MM.1S (cell line): ENCODE results near the gene LPCAT2.

Source experiments
- DNase-seq: peaks from one replicate; pipeline ENCODE4 v3.0.0-alpha.2; 2015
- H2AFZ ChIP-seq: fragments of 300-600 bp; sonication (generic); 2 replicates; pipeline ENCODE4 v1.6.0; 2016; ENCODE audit warnings: antibody characterized with exemption, low read length
- H3F3A ChIP-seq: fragments of 300-600 bp; sonication (generic); 2 replicates; pipeline ENCODE4 v1.6.1; 2016; ENCODE audit warnings: mild to moderate bottlenecking, antibody characterized with exemption, low read length, moderate library complexity, mixed read lengths; ENCODE audit not compliant: insufficient read depth
- H3K27ac ChIP-seq: fragments of 300-600 bp; sonication (generic); 2 replicates; pipeline ENCODE4 v1.5.1; 2016; ENCODE audit warnings: mild to moderate bottlenecking, low read length
- H3K27me3 ChIP-seq: fragments of 300-600 bp; sonication (generic); replicated peaks from 2 replicates; pipeline ENCODE4 v1.6.0; 2016; ENCODE audit warnings: low read length; ENCODE audit not compliant: insufficient read depth
- H3K36me3 ChIP-seq: fragments of 300-600 bp; sonication (generic); replicated peaks from 2 replicates; pipeline ENCODE4 v1.6.1; 2016; ENCODE audit warnings: mild to moderate bottlenecking, low read length, mixed read lengths; ENCODE audit not compliant: insufficient read depth
- H3K4me1 ChIP-seq: fragments of 300-600 bp; sonication (generic); 2 replicates; pipeline ENCODE4 v1.6.1; 2016; ENCODE audit warnings: low read length, mixed read lengths
- H3K4me2 ChIP-seq: fragments of 300-600 bp; sonication (generic); 2 replicates; pipeline ENCODE4 v1.6.0; 2016; ENCODE audit warnings: low read depth, low read length
- H3K4me3 ChIP-seq: fragments of 300-600 bp; sonication (generic); 2 replicates; pipeline ENCODE4 v1.5.1; 2016; ENCODE audit warnings: low read length, mixed read lengths
- H3K79me2 ChIP-seq: fragments of 300-600 bp; sonication (generic); 2 replicates; pipeline ENCODE4 v1.6.1; 2016; ENCODE audit warnings: mixed run types, low read length, mixed read lengths
- H3K9ac ChIP-seq: fragments of 300-600 bp; sonication (generic); 2 replicates; pipeline ENCODE4 v1.6.1; 2016; ENCODE audit warnings: low read length, mixed read lengths
- H3K9me2 ChIP-seq: fragments of 300-600 bp; sonication (generic); replicated peaks from 2 replicates; pipeline ENCODE4 v1.6.1; 2016; ENCODE audit warnings: mild to moderate bottlenecking, low read length, mixed read lengths; ENCODE audit not compliant: insufficient read depth
- H3K9me3 ChIP-seq: fragments of 300-600 bp; sonication (generic); replicated peaks from 2 replicates; pipeline ENCODE4 v1.6.1; 2016; ENCODE audit warnings: mild to moderate bottlenecking, low read length, mixed read lengths; ENCODE audit not compliant: insufficient read depth
- H4K20me1 ChIP-seq: fragments of 300-600 bp; sonication (generic); 2 replicates; pipeline ENCODE4 v1.6.1; 2016; ENCODE audit warnings: mild to moderate bottlenecking, low read length, moderate library complexity, mixed read lengths; ENCODE audit not compliant: insufficient read depth
- CTCF ChIP-seq: fragments of 300-600 bp; sonication (generic); IDR thresholded peaks from 2 replicates; pipeline ENCODE4 v1.5.1; 2016; ENCODE audit warnings: antibody characterized with exemption, low read length, mixed read lengths
- EZH2 ChIP-seq: fragments of 300-600 bp; sonication (generic); optimal IDR thresholded peaks from 2 replicates; pipeline ENCODE3; 2017; ENCODE audit warnings: low read depth, mild to moderate bottlenecking, antibody characterized with exemption, low read length, mixed read lengths
- EZH2phosphoT487 ChIP-seq: fragments of 300-600 bp; sonication (generic); IDR thresholded peaks from 2 replicates; pipeline ENCODE4 v1.6.1; 2018; ENCODE audit warnings: antibody characterized with exemption, low read length

LPCAT2 gene

GRCh38 chr16:55568207-55568606 lies 59.3 kb downstream of the LPCAT2 start:
- Histone ChIP-seq H3K4me1 (peaks cover 25% of the 10 kb centered on the region), H2AFZ (no peak overlapping the region), H3K4me2 (no peak overlapping the region), H3K27ac (no peak overlapping the region), H3K9ac (no peak overlapping the region), H3K27me3 (no peaks in the 10 kb centered on the region), H3K36me3 (no peaks in the 10 kb centered on the region), H3K9me2 (no peaks in the 10 kb centered on the region), H3K9me3 (no peaks in the 10 kb centered on the region), H4K20me1 (no peaks in the 10 kb centered on the region), H3F3A (no peaks in the 10 kb centered on the region), H3K79me2 (no peaks in the 10 kb centered on the region), H3K4me3 (no peak overlapping the region)
- no peak for TF ChIP-seq EZH2phosphoT487
- TF ChIP-seq EZH2, result no peak
- TF ChIP-seq CTCF, result no peak
- DNase-seq, result no peak

GRCh38 chr16:55569025-55569424 lies 60.2 kb downstream of the LPCAT2 start:
- H3K4me1 ChIP-seq, result peaks cover 25% of the 10 kb centered on the region
- H3K4me2 ChIP-seq, result no peak overlapping the region
- H3K4me3 ChIP-seq, result no peak overlapping the region
- no peaks in the 10 kb centered on the region for H3F3A ChIP-seq
- H3K9ac ChIP-seq, result no peak overlapping the region
- no peaks in the 10 kb centered on the region for H4K20me1 ChIP-seq
- H3K9me2 ChIP-seq, result no peaks in the 10 kb centered on the region
- no peak overlapping the region for H3K27ac ChIP-seq
- TF ChIP-seq EZH2phosphoT487 (no peak), EZH2 (no peak), CTCF (no peak)
- H3K9me3 ChIP-seq, result no peaks in the 10 kb centered on the region
- H3K79me2 ChIP-seq, result no peaks in the 10 kb centered on the region
- DNase-seq, result no peak
- no peak overlapping the region for H2AFZ ChIP-seq
- no peaks in the 10 kb centered on the region for H3K36me3 ChIP-seq
- no peaks in the 10 kb centered on the region for H3K27me3 ChIP-seq

- no peak overlapping the region for H2AFZ ChIP-seq
- no peak overlapping the region for H3K4me2 ChIP-seq
- no peaks in the 10 kb centered on the region for H4K20me1 ChIP-seq
- H3K27me3 ChIP-seq, result no peaks in the 10 kb centered on the region
- no peak for DNase-seq
- no peaks in the 10 kb centered on the region for H3K79me2 ChIP-seq
- H3K9ac ChIP-seq, result no peak overlapping the region
- no peak overlapping the region for H3K27ac ChIP-seq
- no peaks in the 10 kb centered on the region for H3K9me3 ChIP-seq
- no peak overlapping the region for H3K4me3 ChIP-seq
- H3K36me3 ChIP-seq, result no peaks in the 10 kb centered on the region
- no peaks in the 10 kb centered on the region for H3F3A ChIP-seq
- peaks cover 22% of the 10 kb centered on the region for H3K4me1 ChIP-seq
- no peaks in the 10 kb centered on the region for H3K9me2 ChIP-seq
- TF ChIP-seq EZH2phosphoT487 (no peak), CTCF (no peak), EZH2 (no peak)
Measured at GRCh38 chr16:55570159-55570558, 61.3 kb downstream of the LPCAT2 start.
